ENCODE data around the gene KCP. TPM values are rescaled to one million over a fixed set of nuclear protein-coding genes. Genes with fewer than 3 reads are reported as not detected.

KCP gene
- total and polyA plus RNA-seq, 2 of the 13 experiments (the other 11 are each of a cell fraction or from before 2014, with no cell fraction given), result 0.37 to 1.0 TPM

- TF ChIP-seq CTCF (CRISPR knock-in tag; IDR thresholded peaks at IDR 0.05), result peak; percentile 31; the same call in 1 of the 2 replicates
- no peak for TF ChIP-seq PPARG (CRISPR knock-in tag; conservative IDR thresholded peaks at IDR 0.05)
- peak; percentile 21; the same call in 1 of the 2 replicates for TF ChIP-seq ZMYM4 (CRISPR knock-in tag; IDR thresholded peaks at IDR 0.05)
- TF ChIP-seq TFDP2 (CRISPR knock-in tag; IDR thresholded peaks at IDR 0.05), result peak; percentile 8; the same call in 1 of the 2 replicates
- 0 out of 2 replicates have a peak, but pooled peaks have one; percentile 24 for TF ChIP-seq HES4 (CRISPR knock-in tag; IDR thresholded peaks at IDR 0.05; ENCODE audit: borderline replicate concordance)
- TF ChIP-seq ZSCAN20 (CRISPR knock-in tag; IDR thresholded peaks at IDR 0.05; ENCODE audit: borderline replicate concordance), result no peak
- TF ChIP-seq HBP1 (CRISPR knock-in tag; IDR thresholded peaks at IDR 0.05; ENCODE audit: low read depth), result no peak
- TF ChIP-seq NBN (conservative IDR thresholded peaks at IDR 0.05), result no peak
- TF ChIP-seq ZNF512 (CRISPR knock-in tag; IDR thresholded peaks at IDR 0.05), result no peak
- no peak; the same call in 1 of the 2 replicates for TF ChIP-seq MAZ (IDR thresholded peaks at IDR 0.05; ENCODE audit: borderline replicate concordance, low read depth, low read length)
- peak; percentile 84 for TF ChIP-seq MAZ (CRISPR knock-in tag; IDR thresholded peaks at IDR 0.05; ENCODE audit: low read depth)
- no peak for TF ChIP-seq NONO (IDR thresholded peaks at IDR 0.05)
- 0 out of 2 replicates have a peak, but pooled peaks have one; percentile 40 for TF ChIP-seq NONO (CRISPR knock-in tag; conservative IDR thresholded peaks at IDR 0.05)
- no peak for TF ChIP-seq KDM6A (CRISPR knock-in tag; IDR thresholded peaks at IDR 0.05; ENCODE audit: low read depth)
- TF ChIP-seq MXI1 (IDR thresholded peaks at IDR 0.05; ENCODE audit: borderline replicate concordance, low read depth, low read length), result no peak
- peak; percentile 77; the same call in 1 of the 2 replicates for TF ChIP-seq KLF12 (CRISPR knock-in tag; IDR thresholded peaks at IDR 0.05; ENCODE audit: borderline replicate concordance)
- TF ChIP-seq ZNF235 (CRISPR knock-in tag; IDR thresholded peaks at IDR 0.05; ENCODE audit: borderline replicate concordance), result peak; percentile 68; the same call in 1 of the 2 replicates
- peak; percentile 32; the same call in 1 of the 2 replicates for TF ChIP-seq TFDP1 (CRISPR knock-in tag; IDR thresholded peaks at IDR 0.05; ENCODE audit: borderline replicate concordance)
- TF ChIP-seq ZNF891 (CRISPR knock-in tag; IDR thresholded peaks at IDR 0.05), result 0 out of 2 replicates have a peak, but pooled peaks have one; percentile 35
- no peak for TF ChIP-seq CEBPG (CRISPR knock-in tag; IDR thresholded peaks at IDR 0.05)
- TF ChIP-seq ISL2 (CRISPR knock-in tag; IDR thresholded peaks at IDR 0.05), result no peak
- TF ChIP-seq PHF8 (CRISPR knock-in tag; IDR thresholded peaks at IDR 0.05), result peak; percentile 64
- peak; percentile 54; the same call in 1 of the 2 replicates for TF ChIP-seq MAX (IDR thresholded peaks at IDR 0.05)
Measured at GRCh38 chr7:128869138-128869943, 41.2 kb downstream of the KCP start (continued).
